CD4-positive, alpha-beta T cell treated with Interferon alpha-2 for 1 hour (primary cell): ENCODE results near the gene NADK2.
"Not testable (repeated sequence)": the region's sequence is repeated elsewhere in the genome, so short reads cannot be mapped to it uniquely, and the experiment has no call there.

Source experiments
- DNase-seq, 2 donors: peaks; one replicate each; pipeline ENCODE4 v3.0.0-alpha.2; 2020 to 2022

The NADK2 gene

GRCh38 chr5:36205329-36205728, 36.4 kb downstream of the NADK2 start:
- no peak for DNase-seq

GRCh38 chr5:36202521-36202961, 39.2 kb downstream of the NADK2 start:
- no peak for DNase-seq

GRCh38 chr5:36200513-36200912, 41.2 kb downstream of the NADK2 start:
- DNase-seq = no peak

- DNase-seq = no peak
Measured at GRCh38 chr5:36199620-36200019, 42.1 kb downstream of the NADK2 start.

- DNase-seq = not testable (repeated sequence)
Measured at GRCh38 chr5:36198783-36199182, 42.9 kb downstream of the NADK2 start.

- no peak for DNase-seq
Measured at GRCh38 chr5:36198281-36198680, 43.4 kb downstream of the NADK2 start.

GRCh38 chr5:36193746-36194145, 48.0 kb downstream of the NADK2 start:
- no peak for DNase-seq

- DNase-seq = not testable (repeated sequence)
Measured at GRCh38 chr5:36184408-36184807, 57.3 kb downstream of the NADK2 start.

GRCh38 chr5:36181774-36182173, 60.0 kb downstream of the NADK2 start:
- no peak for DNase-seq

GRCh38 chr5:36180556-36181350, 61.0 kb downstream of the NADK2 start:
- no peak for DNase-seq

- DNase-seq = no peak
Measured at GRCh38 chr5:36179950-36180349, 61.8 kb downstream of the NADK2 start.

- no peak for DNase-seq
Measured at GRCh38 chr5:36178524-36178890, 63.2 kb downstream of the NADK2 start.

GRCh38 chr5:36177715-36178523, 63.8 kb downstream of the NADK2 start:
- DNase-seq = no peak

- no peak for DNase-seq
Measured at GRCh38 chr5:36177154-36177553, 64.6 kb downstream of the NADK2 start.

- DNase-seq = no peak
Measured at GRCh38 chr5:36175043-36175442, 66.7 kb downstream of the NADK2 start.

- no peak for DNase-seq
Measured at GRCh38 chr5:36174119-36174518, 67.6 kb downstream of the NADK2 start.

- no peak for DNase-seq
Measured at GRCh38 chr5:36173426-36173825, 68.3 kb downstream of the NADK2 start.

- no peak for DNase-seq
Measured at GRCh38 chr5:36172599-36172998, 69.1 kb downstream of the NADK2 start.

- no peak for DNase-seq
Measured at GRCh38 chr5:36170832-36171424, 70.8 kb downstream of the NADK2 start.

- peak in 1 of 2 donors; percentile 22 for DNase-seq
Measured at GRCh38 chr5:36168737-36169136, 73.0 kb downstream of the NADK2 start.

GRCh38 chr5:36164461-36164860, 77.3 kb downstream of the NADK2 start:
- no peak for DNase-seq

GRCh38 chr5:36162810-36163486, 78.8 kb downstream of the NADK2 start:
- no peak for DNase-seq

GRCh38 chr5:36161361-36161760, 80.4 kb downstream of the NADK2 start:
- DNase-seq = no peak
